GM19328 (cell line): Measurements from ENCODE around the gene PCAT7.
"Not testable (repeated sequence)": the region's sequence is repeated elsewhere in the genome, so short reads cannot be mapped to it uniquely, and the experiment has no call there.

Experiments
- ATAC-seq: cut with Tn5 transposase; IDR thresholded peaks from one replicate; pipeline ENCODE4 v1.9.1; 2021; ENCODE audit warnings: mild to moderate bottlenecking, moderate library complexity; ENCODE audit not compliant: unreplicated experiment

PCAT7 gene

GRCh38 chr9:94560237-94560636, 5.4 kb downstream of the PCAT7 start:
- no peak for ATAC-seq

DNA sequence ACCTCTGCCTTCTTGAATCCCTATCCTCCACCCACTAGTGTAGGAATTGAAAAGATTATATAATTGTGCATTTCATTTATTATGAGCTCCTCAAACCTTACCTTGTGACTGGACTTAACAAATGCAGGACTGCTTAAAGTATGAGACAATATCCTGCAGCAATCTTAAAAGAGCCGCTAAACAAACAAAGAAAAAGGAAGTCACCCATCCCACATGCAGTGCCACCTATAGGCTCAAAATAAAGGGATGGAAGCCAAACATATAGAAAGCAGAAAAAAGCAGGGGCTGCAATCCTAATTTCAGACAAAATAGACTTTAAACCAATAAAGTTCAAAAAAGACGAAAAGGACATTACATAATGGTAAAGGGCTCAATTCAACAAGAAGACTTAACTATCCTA, 8.7 kb downstream of the PCAT7 start:
- no peak for ATAC-seq

- not testable (repeated sequence) for ATAC-seq
Observed at GRCh38 chr9:94564279-94564678, 9.4 kb downstream of the PCAT7 start.

- ATAC-seq = no peak
Observed at GRCh38 chr9:94566550-94566949, 11.7 kb downstream of the PCAT7 start.

DNA sequence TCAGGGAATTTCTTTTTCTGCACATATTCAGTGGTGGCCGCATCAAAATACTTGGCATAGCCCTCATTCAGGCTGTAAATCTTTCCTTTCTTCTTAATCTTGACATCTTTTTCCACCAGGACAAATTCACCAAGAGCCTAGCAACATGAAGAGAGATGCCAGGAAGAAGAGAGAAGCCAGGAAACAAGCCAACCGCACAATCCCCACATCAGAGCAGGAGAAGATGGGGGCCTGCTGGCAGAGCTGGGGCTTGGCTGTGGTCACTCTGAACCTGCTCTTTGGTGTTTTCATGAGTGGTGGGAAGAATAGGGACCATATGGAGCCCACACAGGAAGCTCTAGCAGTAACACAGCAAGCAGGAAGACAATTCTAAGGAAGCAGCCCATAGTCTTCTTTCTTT, 12.4 kb downstream of the PCAT7 start:
- ATAC-seq = no peak

- no peak for ATAC-seq
Observed at GRCh38 chr9:94568250-94568889, 13.5 kb downstream of the PCAT7 start.

DNA sequence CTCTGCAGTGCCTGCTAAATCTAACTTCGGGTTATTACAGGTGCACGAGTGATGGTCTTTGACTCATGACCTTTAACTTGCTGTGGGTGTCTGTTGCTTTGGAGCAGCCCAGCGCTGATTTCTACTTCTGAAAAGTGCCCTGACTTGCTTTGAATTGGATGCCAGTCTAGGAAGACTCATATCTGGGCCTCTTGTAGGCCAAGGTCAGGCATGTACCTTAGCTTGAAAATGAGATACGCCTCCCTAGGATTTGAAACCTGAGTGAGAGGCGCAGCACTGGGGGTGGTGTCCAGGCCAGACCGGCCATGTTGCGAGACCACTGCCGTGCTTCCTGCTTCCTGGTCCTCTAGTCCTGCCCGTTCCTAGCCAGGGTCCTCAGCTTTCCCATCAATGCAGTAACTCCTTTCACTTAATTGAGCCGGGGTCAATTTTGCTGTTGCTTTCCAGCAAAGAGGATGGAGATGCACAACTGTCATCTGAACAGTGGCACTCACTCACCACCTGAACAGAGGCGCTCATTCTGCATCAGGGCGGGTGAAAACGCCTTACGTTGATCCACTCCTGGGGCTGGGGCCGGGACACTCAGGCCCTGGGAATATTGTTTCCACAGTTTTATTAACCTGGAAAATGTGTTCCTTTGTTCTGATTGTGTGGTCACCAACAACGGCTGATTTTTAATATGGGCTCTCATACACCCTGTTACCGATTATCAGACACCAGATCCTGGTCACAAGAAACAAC, 14.3 kb downstream of the PCAT7 start:
- no peak for ATAC-seq

DNA sequence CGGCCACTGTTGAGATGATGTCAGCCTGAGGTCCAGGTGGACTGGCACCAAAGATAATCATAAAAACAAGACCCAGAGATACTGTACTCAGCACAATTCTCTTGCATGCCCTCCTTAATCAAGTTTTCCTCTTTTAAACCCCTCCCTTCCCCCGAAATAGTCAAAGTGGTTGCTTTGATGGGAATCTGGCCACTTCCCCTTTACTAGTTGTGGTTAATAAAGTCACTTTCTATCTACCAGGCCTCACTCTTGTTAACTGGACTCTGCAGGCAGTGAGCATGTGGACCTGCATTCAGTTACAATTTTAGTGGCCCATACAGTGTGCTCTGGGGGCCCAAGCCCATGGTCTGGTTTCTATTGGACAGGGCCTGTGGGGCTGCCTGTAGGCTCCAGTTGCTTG, 21.2 kb downstream of the PCAT7 start:
- ATAC-seq = no peak

- ATAC-seq = no peak
Observed at GRCh38 chr9:94577036-94577435, 22.2 kb downstream of the PCAT7 start.

- no peak for ATAC-seq
Observed at GRCh38 chr9:94577571-94577970, 22.7 kb downstream of the PCAT7 start.

DNA sequence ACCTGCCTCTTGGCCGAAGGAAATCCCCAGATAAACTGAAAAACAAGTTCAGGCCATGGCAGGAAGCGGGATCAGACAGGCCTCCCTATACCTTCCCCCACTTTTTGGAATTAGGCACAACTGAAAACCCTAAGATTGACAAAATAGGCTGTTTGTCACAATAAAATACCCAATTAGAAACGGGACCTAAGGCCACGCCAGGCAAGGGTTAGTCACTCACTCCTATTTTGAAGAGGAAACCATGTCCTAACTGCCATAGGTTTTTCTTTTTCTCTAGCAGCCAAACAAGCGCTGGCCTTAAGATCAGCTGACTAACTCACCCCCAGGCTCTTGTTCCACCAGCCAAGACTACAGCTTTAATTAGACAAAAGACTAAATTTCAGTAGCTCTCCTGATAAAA, 26.8 kb downstream of the PCAT7 start:
- no peak for ATAC-seq

GRCh38 chr9:94584555-94584954, 29.7 kb downstream of the PCAT7 start:
- no peak for ATAC-seq

- no peak for ATAC-seq
Observed at GRCh38 chr9:94586316-94586715, 31.4 kb downstream of the PCAT7 start.

- ATAC-seq = no peak
Observed at GRCh38 chr9:94586814-94587213, 31.9 kb downstream of the PCAT7 start.

- ATAC-seq = no peak
Observed at GRCh38 chr9:94588681-94589080, 33.8 kb downstream of the PCAT7 start.

GRCh38 chr9:94591046-94591545, 36.2 kb downstream of the PCAT7 start:
- ATAC-seq = not testable (repeated sequence)

DNA sequence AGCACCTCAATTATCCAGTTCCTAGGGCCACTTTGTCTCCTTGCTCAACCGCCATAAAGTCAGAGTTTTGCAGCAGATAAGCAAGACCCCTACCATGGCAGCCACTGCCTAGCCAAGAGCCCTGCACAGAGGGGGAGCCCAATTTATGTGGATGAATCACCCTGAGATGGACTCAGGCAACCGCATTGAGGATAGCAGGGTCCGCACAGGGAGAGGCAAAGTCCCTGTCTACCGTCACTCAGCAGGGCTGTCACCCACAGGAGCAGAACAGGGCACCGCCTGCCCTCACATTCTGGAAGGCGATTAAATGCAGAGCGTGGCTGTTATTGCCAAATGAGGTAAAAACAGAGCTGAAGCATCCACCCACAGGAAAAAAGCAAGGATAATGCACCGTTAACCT, 37.0 kb downstream of the PCAT7 start:
- no peak for ATAC-seq

DNA sequence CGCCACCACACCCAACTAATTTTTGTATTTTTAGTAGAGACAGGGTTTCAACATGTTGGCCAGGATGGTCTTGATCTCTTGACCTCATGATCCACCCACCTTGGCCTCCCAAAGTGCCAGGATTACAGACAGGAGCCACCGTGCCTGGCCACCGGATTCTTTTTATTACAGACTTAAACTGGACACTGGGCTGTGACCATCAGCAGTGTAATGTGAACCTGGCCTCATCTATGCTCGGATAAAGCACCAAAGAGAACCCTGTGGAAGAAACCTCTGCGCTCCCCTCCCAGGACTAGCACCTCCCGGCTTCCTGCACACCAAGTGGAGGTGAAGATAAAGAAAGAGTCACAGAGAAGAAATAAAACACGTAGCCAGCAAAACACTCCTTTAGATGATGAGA, 37.8 kb downstream of the PCAT7 start:
- not testable (repeated sequence) for ATAC-seq

- no peak for ATAC-seq
Observed at GRCh38 chr9:94593459-94594345, 38.8 kb downstream of the PCAT7 start, which contains the start of gene FBP2. FBP2 (minus strand) TSS chr9:94593824; CDS start chr9:94593726, 98 bp downstream.

DNA sequence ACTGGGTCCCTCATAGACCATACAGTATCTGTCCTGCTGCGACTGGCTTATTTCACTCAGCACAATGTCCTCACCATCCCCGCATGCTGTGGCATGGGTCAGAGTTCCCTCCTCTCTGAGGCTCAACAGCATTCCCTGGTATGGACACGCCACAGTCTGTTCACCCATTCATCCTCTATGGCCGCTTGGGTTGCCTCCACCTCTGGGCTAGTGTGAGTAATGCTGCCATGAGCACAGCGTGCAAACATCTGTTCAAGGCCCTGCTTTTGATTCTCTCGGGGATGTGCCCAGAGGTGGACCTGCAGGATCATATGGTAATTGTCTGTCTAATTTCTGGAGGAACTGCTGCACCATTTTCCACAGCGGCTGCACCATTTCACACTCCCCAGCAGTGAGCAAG, 44.2 kb downstream of the PCAT7 start:
- ATAC-seq = no peak

DNA sequence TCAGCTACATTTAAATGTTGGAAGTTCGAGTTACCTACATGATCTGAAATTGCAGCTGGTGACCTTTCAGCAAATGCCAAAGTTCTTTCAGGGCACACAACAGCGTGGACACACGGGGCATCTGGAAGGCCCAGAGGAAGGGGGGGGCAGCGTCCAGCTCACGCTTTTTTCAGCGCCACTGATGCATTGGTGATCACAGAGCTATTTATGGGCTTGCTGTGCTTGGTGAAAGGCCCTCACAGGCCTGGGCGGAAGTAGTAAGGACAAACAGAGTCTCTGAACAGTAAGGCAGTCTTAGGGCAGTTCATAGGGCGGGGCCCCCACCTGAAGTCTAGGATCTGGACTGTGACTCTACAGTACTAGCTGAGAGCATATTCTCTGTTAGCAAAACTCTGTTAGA, 45.4 kb downstream of the PCAT7 start:
- ATAC-seq = no peak
